Kidney capillary endothelial cell (primary cell): ENCODE results near the gene ITGA6.

Experiments
- DNase-seq: peaks from one replicate; pipeline ENCODE4 v3.0.0-alpha.2; 2018; ENCODE audit warnings: low spot score

Gene ITGA6

DNA sequence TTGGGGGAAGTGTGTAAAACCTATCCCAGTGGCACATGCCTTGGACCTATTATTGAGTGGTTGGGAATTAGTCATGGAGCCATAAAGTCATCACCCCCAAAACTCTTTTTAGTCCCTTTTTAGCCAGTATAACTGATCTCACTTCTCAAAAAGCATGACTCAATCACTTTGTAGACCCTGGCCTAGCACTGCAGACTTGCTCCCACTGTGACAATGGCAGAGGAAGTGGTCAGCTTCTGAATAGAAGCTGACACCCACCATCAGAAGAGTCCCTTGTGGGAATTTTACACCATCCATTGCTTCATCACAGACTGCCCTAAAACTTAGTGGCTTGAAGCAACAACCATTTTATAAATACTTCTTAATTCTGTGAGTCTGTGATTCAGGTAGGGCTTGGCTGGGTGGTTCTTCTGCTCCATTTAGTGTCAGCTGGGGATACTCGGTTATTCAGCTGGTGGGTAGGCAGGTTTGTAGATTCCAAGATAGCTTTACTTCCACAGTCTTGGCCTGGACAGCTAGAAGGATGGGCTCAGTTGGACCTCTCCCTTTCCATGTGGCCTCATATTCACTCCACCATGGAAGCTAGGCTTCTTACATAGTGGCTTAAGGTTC lies 10.8 kb upstream of the ITGA6 start:
- DNase-seq = no peak

DNA sequence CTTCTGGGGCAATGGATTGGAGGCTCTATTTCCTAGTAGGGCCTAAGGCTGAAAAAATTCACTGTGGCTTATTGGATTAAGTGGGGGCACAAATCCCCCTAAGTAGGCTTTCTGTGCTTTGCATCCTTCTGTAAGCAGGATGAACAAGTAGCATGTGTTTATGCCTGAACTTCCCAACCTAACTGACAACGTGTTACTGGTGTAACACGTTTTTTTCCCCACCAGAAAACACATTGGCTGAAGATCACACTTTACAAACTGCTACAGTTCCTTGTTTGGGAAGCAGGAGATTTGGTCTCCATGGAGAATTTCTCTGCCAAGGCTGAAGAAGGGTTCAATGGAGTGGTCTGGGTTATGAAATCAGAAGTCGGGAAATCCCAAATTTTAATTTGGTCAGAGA lies 7.2 kb upstream of the ITGA6 start:
- no peak for DNase-seq

DNA sequence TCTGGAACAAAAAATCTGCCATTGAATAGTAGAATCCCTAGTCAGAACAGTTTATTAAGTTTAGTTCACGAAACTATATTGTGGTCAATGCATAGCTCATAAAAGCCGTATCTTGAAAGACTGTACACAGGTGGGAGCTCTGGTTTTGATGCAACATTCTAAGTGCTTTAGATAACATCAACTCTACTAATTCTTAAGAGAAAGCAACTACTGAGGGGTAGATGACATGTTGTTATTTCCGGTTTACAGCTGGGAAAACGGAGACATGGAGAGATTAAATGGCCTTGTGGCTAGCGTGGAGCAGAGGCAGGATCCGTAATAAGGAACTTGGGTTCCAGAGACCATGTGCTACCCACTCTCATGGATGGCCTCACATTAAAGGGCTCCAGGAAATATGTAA lies 4.2 kb upstream of the ITGA6 start:
- DNase-seq = no peak

DNA sequence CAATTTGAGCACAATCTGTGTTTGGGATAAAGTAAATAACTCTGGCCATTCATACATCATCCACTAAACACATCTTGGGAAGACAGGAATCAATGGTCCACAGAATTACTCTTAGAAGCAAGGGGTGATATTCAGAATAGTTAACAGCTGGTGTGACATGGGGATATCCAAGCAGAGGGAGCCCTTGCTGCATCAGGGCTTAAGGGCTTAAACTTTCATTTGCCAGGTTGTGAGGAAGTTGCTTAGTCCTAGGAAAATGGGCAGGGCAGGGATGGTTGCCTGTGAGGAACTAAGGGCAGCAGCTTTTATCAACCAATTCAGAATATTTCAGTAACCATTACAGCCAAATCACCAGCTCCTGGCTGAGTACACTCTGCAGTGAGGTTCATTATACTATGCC lies 2.0 kb upstream of the ITGA6 start:
- no peak for DNase-seq

- DNase-seq = no peak
Observed at GRCh38 chr2:172426635-172427255, 641 bp upstream of the ITGA6 start.

GRCh38 chr2:172427990-172428831 lies 825 bp downstream of the ITGA6 start:
- DNase-seq = no peak

DNA sequence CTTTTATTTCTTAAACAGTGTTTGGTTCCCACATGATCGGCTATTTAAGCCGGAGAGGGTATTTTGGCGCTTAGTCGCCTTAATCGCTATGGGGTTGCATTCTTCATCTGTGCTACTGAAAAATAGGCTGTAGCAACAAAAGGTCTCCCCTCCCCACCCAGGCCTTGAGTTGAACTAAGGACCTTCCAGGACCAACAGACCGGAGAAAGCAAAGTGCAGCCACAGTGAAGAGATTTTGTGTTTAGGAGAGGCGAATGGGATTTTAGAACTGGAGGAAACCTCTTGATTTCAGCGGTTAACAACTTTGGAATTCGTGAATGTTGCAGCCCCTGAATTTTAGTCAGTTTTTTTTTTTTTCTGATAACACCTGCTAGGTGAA lies 1.4 kb downstream of the ITGA6 start:
- no peak for DNase-seq

- DNase-seq = no peak
Observed at GRCh38 chr2:172429301-172429968, 2.0 kb downstream of the ITGA6 start.

- no peak for DNase-seq
Observed at GRCh38 chr2:172430027-172430426, 2.6 kb downstream of the ITGA6 start.

- DNase-seq = no peak
Observed at GRCh38 chr2:172430678-172431077, 3.3 kb downstream of the ITGA6 start.

- DNase-seq = no peak
Observed at GRCh38 chr2:172431463-172431862, 4.1 kb downstream of the ITGA6 start.

- no peak for DNase-seq
Observed at GRCh38 chr2:172431993-172432392, 4.6 kb downstream of the ITGA6 start.

DNA sequence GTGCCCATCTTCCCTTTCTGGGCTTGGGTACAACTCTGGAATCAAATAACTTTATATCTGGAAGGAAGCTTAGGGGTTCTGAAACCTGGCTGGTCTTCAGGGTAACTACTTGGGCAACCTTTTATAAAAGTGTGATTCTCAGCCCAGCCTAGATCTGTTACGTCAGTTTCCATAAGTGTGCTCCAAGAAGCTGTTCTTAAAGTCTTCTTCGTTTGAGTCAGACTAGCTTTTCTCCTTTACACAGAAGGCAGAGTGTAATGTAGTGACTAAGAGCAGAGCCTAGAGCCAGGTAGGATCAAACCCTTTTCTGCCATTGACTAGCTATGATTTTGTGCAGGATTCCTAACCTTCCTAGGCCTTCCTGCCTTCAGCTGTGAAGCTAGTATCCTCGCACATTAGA lies 5.8 kb downstream of the ITGA6 start:
- DNase-seq = no peak

- DNase-seq = no peak
Observed at GRCh38 chr2:172434821-172435605, 7.6 kb downstream of the ITGA6 start.

- DNase-seq = no peak
Observed at GRCh38 chr2:172435606-172435911, 8.2 kb downstream of the ITGA6 start.

- no peak for DNase-seq
Observed at GRCh38 chr2:172436889-172437288, 9.5 kb downstream of the ITGA6 start.

GRCh38 chr2:172437419-172438341 lies 10.3 kb downstream of the ITGA6 start:
- DNase-seq = no peak

- peak; percentile 81 for DNase-seq
Observed at GRCh38 chr2:172438741-172439508, 11.5 kb downstream of the ITGA6 start.

DNA sequence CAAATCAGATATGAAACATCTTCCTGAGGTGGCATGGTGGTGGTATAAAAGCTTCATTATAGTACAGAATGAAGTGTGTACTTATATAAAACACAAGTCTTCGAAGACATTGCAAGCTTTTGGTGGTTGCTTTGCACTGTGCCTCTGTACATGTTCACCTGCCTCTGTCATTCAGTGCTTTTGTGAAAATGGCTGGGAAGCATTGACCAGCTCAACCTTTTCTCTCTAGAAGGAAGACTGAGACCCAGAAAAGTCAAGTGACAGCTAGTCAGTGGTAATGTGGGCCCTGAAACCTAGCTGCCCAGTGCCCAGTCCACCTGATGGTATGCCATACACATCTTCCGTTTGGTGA lies 12.1 kb downstream of the ITGA6 start:
- no peak for DNase-seq

DNA sequence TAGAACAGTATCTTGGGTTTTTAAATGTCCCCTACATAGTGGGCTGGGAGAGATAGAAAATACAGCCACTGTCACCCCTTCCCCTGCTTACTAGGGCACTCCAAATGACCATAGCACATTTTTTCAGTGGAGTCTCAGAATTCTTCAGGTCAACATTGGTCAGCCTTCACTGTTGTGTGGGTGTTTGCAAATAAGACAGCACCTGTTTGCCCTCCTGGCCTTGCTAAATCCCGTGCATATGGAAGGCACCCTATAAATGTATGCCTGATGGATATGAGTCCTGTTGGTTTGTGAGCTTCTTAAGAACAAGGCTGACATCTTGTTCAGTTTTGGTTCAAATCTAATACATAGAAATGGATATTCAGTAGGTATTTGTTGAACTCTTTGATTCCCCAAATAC lies 12.5 kb downstream of the ITGA6 start:
- DNase-seq = no peak
